GM23338 (cell line): ENCODE data around the gene PCSK5.

Experiments used
- EZH2 ChIP-seq: fragments of 200-600 bp; sonication (generic); IDR thresholded peaks from one replicate; pipeline ENCODE4 v1.8.0; 2017; ENCODE audit warnings: antibody characterized with exemption, mild to moderate bottlenecking, low read depth; ENCODE audit not compliant: unreplicated experiment
- EZH2phosphoT487 ChIP-seq: fragments of 200-600 bp; sonication (generic); IDR thresholded peaks from one replicate; pipeline ENCODE4 v1.8.1; 2018; ENCODE audit warnings: antibody characterized with exemption; ENCODE audit not compliant: unreplicated experiment
- POLR2AphosphoS5 ChIP-seq: IDR thresholded peaks from 2 replicates; pipeline ENCODE4 v1.6.1; 2016; ENCODE audit warnings: antibody characterized with exemption, low read depth
- TF ChIP-seq, protein P1 (sequence below), 2 experiments: fragments of 200-600 bp in 1 of 2; sonication (generic) in 1 of 2; conservative IDR thresholded peaks; 2 replicates each; pipeline versions ENCODE4 v1.5.1 to v1.6.1; 2016 to 2017; ENCODE audit warnings: antibody characterized with exemption in 2 of 2, low read depth in 2 of 2, mild to moderate bottlenecking in 2 of 2, moderate library complexity in 1 of 2
- TF ChIP-seq, protein P2 (sequence below): IDR thresholded peaks from one replicate; pipeline ENCODE4 v1.6.1; 2018; ENCODE audit warnings: antibody characterized with exemption; ENCODE audit not compliant: unreplicated experiment

DNA sequence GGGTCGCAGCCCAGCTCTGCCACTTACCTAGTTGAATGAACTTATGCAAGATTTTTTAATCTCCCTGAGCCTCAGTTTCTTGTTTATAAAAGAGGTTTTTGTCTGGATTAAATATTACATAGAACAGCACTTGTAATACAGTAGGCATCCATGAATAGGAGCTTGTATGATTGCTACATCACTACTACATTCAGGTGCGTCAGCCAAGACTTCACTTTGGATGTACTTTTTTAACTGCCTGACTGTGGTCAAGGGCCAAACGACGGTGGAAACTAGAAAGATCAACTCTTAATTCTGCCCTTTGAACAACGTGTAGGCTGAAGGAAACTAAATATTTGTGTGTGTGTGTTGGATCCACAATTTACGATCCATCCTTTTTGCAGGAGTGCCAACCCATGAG is 330.9 kb downstream of the PCSK5 start:
- no peak for TF ChIP-seq POLR2AphosphoS5
- TF ChIP-seq, protein P1, sequence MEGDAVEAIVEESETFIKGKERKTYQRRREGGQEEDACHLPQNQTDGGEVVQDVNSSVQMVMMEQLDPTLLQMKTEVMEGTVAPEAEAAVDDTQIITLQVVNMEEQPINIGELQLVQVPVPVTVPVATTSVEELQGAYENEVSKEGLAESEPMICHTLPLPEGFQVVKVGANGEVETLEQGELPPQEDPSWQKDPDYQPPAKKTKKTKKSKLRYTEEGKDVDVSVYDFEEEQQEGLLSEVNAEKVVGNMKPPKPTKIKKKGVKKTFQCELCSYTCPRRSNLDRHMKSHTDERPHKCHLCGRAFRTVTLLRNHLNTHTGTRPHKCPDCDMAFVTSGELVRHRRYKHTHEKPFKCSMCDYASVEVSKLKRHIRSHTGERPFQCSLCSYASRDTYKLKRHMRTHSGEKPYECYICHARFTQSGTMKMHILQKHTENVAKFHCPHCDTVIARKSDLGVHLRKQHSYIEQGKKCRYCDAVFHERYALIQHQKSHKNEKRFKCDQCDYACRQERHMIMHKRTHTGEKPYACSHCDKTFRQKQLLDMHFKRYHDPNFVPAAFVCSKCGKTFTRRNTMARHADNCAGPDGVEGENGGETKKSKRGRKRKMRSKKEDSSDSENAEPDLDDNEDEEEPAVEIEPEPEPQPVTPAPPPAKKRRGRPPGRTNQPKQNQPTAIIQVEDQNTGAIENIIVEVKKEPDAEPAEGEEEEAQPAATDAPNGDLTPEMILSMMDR (conservative IDR thresholded peaks at IDR 0.05; ENCODE audit: low read depth in 2 of 2): no peak
- TF ChIP-seq EZH2phosphoT487: no peak
- TF ChIP-seq, protein P2, sequence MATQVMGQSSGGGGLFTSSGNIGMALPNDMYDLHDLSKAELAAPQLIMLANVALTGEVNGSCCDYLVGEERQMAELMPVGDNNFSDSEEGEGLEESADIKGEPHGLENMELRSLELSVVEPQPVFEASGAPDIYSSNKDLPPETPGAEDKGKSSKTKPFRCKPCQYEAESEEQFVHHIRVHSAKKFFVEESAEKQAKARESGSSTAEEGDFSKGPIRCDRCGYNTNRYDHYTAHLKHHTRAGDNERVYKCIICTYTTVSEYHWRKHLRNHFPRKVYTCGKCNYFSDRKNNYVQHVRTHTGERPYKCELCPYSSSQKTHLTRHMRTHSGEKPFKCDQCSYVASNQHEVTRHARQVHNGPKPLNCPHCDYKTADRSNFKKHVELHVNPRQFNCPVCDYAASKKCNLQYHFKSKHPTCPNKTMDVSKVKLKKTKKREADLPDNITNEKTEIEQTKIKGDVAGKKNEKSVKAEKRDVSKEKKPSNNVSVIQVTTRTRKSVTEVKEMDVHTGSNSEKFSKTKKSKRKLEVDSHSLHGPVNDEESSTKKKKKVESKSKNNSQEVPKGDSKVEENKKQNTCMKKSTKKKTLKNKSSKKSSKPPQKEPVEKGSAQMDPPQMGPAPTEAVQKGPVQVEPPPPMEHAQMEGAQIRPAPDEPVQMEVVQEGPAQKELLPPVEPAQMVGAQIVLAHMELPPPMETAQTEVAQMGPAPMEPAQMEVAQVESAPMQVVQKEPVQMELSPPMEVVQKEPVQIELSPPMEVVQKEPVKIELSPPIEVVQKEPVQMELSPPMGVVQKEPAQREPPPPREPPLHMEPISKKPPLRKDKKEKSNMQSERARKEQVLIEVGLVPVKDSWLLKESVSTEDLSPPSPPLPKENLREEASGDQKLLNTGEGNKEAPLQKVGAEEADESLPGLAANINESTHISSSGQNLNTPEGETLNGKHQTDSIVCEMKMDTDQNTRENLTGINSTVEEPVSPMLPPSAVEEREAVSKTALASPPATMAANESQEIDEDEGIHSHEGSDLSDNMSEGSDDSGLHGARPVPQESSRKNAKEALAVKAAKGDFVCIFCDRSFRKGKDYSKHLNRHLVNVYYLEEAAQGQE: no peak
- no peak for TF ChIP-seq EZH2
